WI38 (cell line): ENCODE measurements around the gene DHFR2.
A peak's percentile ranks its signal among the peaks of the same experiment; 100 is the strongest.

ENCODE experiments used
- H3K4me3 ChIP-seq: 2 replicates; pipeline ENCODE4 v1.5.1; 2011; ENCODE audit warnings: low read depth, mild to moderate bottlenecking, control low read depth, low read length
- CTCF ChIP-seq: IDR thresholded peaks from 2 replicates; pipeline ENCODE4 v1.5.1; 2012; ENCODE audit warnings: low read depth, mild to moderate bottlenecking, control low read depth, low read length

DHFR2 gene

GRCh38 chr3:94071713-94072284 is 9.1 kb upstream of the DHFR2 start:
- TF ChIP-seq CTCF: no peak
- H3K4me3 ChIP-seq: no peak overlapping the region

- no peak for TF ChIP-seq CTCF
- H3K4me3 ChIP-seq: no peak overlapping the region
Measured at GRCh38 chr3:94070341-94070911, 7.7 kb upstream of the DHFR2 start.

- peak; percentile 25; the same call in 1 of the 2 replicates for TF ChIP-seq CTCF
- H3K4me3 ChIP-seq: no peak overlapping the region
Measured at GRCh38 chr3:94069194-94069813, 6.6 kb upstream of the DHFR2 start.

- no peak for TF ChIP-seq CTCF
- H3K4me3 ChIP-seq: no peak overlapping the region
Measured at GRCh38 chr3:94066506-94067500, 4.1 kb upstream of the DHFR2 start.

GRCh38 chr3:94065819-94066480 is 3.2 kb upstream of the DHFR2 start:
- no peak for TF ChIP-seq CTCF
- H3K4me3 ChIP-seq: no peak overlapping the region

GRCh38 chr3:94065122-94065521 is 2.4 kb upstream of the DHFR2 start:
- TF ChIP-seq CTCF: no peak
- no peak overlapping the region for H3K4me3 ChIP-seq
